Suprapubic skin (tissue), 4 donors: ENCODE results near the gene TF. TPM values are rescaled to one million over a fixed set of nuclear protein-coding genes. Genes with fewer than 3 reads are reported as not detected.

Experiments used
- DNase-seq, 2 donors: peaks; one replicate each; pipeline ENCODE4 v3.0.0-alpha.2; 2019; ENCODE audit warnings: low spot score in 2 of 2
- H3K27ac ChIP-seq: fragments of 200-600 bp; sonication (generic); one replicate; pipeline ENCODE4 v1.5.1; 2019
- H3K27me3 ChIP-seq: fragments of 200-600 bp; sonication (generic); one replicate; pipeline ENCODE4 v1.5.1; 2019
- H3K36me3 ChIP-seq: fragments of 200-600 bp; sonication (generic); one replicate; pipeline ENCODE4 v1.5.1; 2019
- H3K4me1 ChIP-seq: fragments of 200-600 bp; sonication (generic); one replicate; pipeline ENCODE4 v1.5.1; 2019
- H3K4me3 ChIP-seq: fragments of 200-600 bp; sonication (generic); one replicate; pipeline ENCODE4 v1.5.1; 2019; ENCODE audit warnings: mild to moderate bottlenecking
- H3K9me3 ChIP-seq: fragments of 200-600 bp; sonication (generic); one replicate; pipeline ENCODE4 v1.5.1; 2019
- CTCF ChIP-seq, 2 donors: fragments of 200-600 bp in 1 of 2; fragments of 450-650 bp in 1 of 2; sonication (generic) in 1 of 2; IDR thresholded peaks; one replicate each; pipeline ENCODE4 v1.5.1; 2016 to 2019; ENCODE audit warnings: antibody characterized with exemption in 2 of 2, mild to moderate bottlenecking in 1 of 2, moderate library complexity in 1 of 2
- EP300 ChIP-seq: sonication (generic); formaldehyde crosslinking; IDR thresholded peaks from one replicate; pipeline ENCODE4 v1.6.1; 2017; ENCODE audit warnings: antibody characterized with exemption
- POLR2A ChIP-seq, 2 donors: fragments of 450-650 bp; IDR thresholded peaks; one replicate each; pipeline ENCODE4 v1.6.1; 2017; ENCODE audit warnings: antibody characterized with exemption in 2 of 2, mild to moderate bottlenecking in 2 of 2, moderate library complexity in 2 of 2
- POLR2AphosphoS5 ChIP-seq, 3 donors: sonication (generic); formaldehyde crosslinking; IDR thresholded peaks; one replicate each; pipeline ENCODE4 v1.6.1; 2017; ENCODE audit warnings: antibody characterized with exemption in 3 of 3
- WGBS: methylation state at CpG from one replicate; pipeline ENCODE4 v1.1.5; 2018; 5-methylcytosine and 5-hydroxymethylcytosine counted together
- total RNA-seq, 4 donors: library from RNA; depleted of rRNA; stranded (reverse); fragments of >200 nt; gene quantifications; one replicate each; pipeline ENCODE4 v1.1.0, GENCODE V29; 2016

Gene TF
- total RNA-seq, 4 donors from 2014 or later: 4.8 to 16.5 (median 8.7) TPM

GRCh38 chr3:133783762-133784161 is 37.6 kb downstream of the TF start:
- Histone ChIP-seq H3K4me3 (no peak overlapping the region), H3K27me3 (no peaks in the 10 kb centered on the region), H3K9me3 (no peaks in the 10 kb centered on the region), H3K36me3 (no peaks in the 10 kb centered on the region), H3K4me1 (no peaks in the 10 kb centered on the region), H3K27ac (no peak overlapping the region)
- no peak for DNase-seq
- TF ChIP-seq EP300 (no peak), POLR2A (IDR thresholded peaks at IDR 0.05) (no peak), CTCF (IDR thresholded peaks at IDR 0.05) (no peak), POLR2AphosphoS5 (IDR thresholded peaks at IDR 0.05) (no peak)
- WGBS: 63% methylated on average over 17 of the region's 32 CpGs

- Histone ChIP-seq H3K4me3 (no peak overlapping the region), H3K9me3 (no peaks in the 10 kb centered on the region), H3K27me3 (no peaks in the 10 kb centered on the region), H3K36me3 (no peaks in the 10 kb centered on the region), H3K4me1 (no peaks in the 10 kb centered on the region), H3K27ac (no peak overlapping the region)
- DNase-seq: no peak
- WGBS: 92% methylated on average over 2 of the region's 2 CpGs
- TF ChIP-seq EP300: no peak
These were observed 41.8 kb downstream of the TF start for GRCh38 chr3:133788024-133788423.

- H3K36me3 ChIP-seq: no peaks in the 10 kb centered on the region
- H3K27me3 ChIP-seq: no peaks in the 10 kb centered on the region
- no peak overlapping the region for H3K27ac ChIP-seq
- no peaks in the 10 kb centered on the region for H3K4me1 ChIP-seq
- WGBS: 65% methylated on average over 9 of the region's 9 CpGs
- no peaks in the 10 kb centered on the region for H3K9me3 ChIP-seq
- no peak for DNase-seq
- H3K4me3 ChIP-seq: no peak overlapping the region
- TF ChIP-seq CTCF (IDR thresholded peaks at IDR 0.05): no peak
- no peak for TF ChIP-seq EP300
- no peak for TF ChIP-seq POLR2AphosphoS5 (IDR thresholded peaks at IDR 0.05)
- no peak for TF ChIP-seq POLR2A (IDR thresholded peaks at IDR 0.05)
These were observed 46.1 kb downstream of the TF start for GRCh38 chr3:133792171-133792763.

GRCh38 chr3:133797396-133798105 is 51.4 kb downstream of the TF start:
- no peak for DNase-seq
- Histone ChIP-seq H3K9me3 (no peaks in the 10 kb centered on the region), H3K4me1 (no peaks in the 10 kb centered on the region), H3K27me3 (no peaks in the 10 kb centered on the region), H3K36me3 (no peaks in the 10 kb centered on the region), H3K27ac (no peak overlapping the region), H3K4me3 (no peak overlapping the region)
- no peak for TF ChIP-seq POLR2AphosphoS5 (IDR thresholded peaks at IDR 0.05)
- TF ChIP-seq EP300: no peak
- TF ChIP-seq POLR2A (IDR thresholded peaks at IDR 0.05): no peak
- 81% methylated on average over 3 of the region's 3 CpGs for WGBS

GRCh38 chr3:133799794-133800585 is 53.8 kb downstream of the TF start:
- H3K4me3 ChIP-seq: no peak overlapping the region
- WGBS: 46% methylated on average over 7 of the region's 7 CpGs
- H3K36me3 ChIP-seq: no peaks in the 10 kb centered on the region
- DNase-seq: no peak
- no peaks in the 10 kb centered on the region for H3K9me3 ChIP-seq
- no peak overlapping the region for H3K27ac ChIP-seq
- TF ChIP-seq POLR2A (IDR thresholded peaks at IDR 0.05): no peak
- TF ChIP-seq EP300: no peak
- no peak for TF ChIP-seq CTCF (IDR thresholded peaks at IDR 0.05)
- TF ChIP-seq POLR2AphosphoS5 (IDR thresholded peaks at IDR 0.05): no peak
- H3K4me1 ChIP-seq: peaks cover 1% of the 10 kb centered on the region
- no peaks in the 10 kb centered on the region for H3K27me3 ChIP-seq

GRCh38 chr3:133803469-133803868 is 57.3 kb downstream of the TF start:
- no peak for DNase-seq
- Histone ChIP-seq H3K27me3 (no peaks in the 10 kb centered on the region), H3K4me1 (peaks cover 12% of the 10 kb centered on the region), H3K9me3 (no peaks in the 10 kb centered on the region), H3K36me3 (peaks cover 6% of the 10 kb centered on the region), H3K4me3 (no peak overlapping the region), H3K27ac (no peak overlapping the region)
- WGBS: 85% methylated on average over 5 of the region's 5 CpGs
- TF ChIP-seq POLR2A (IDR thresholded peaks at IDR 0.05) (no peak), POLR2AphosphoS5 (IDR thresholded peaks at IDR 0.05) (no peak), CTCF (IDR thresholded peaks at IDR 0.05) (no peak), EP300 (no peak)
